GF-D8 (cell line): ENCODE data around the gene DENND11.

ENCODE experiments used
- DNase-seq: peaks from one replicate; lab custom pipeline; 2025; lab: John Stamatoyannopoulos, UW

The DENND11 gene

GRCh38 chr7:141702047-141702567, at the start of gene DENND11:
Gene DENND11, minus strand, starts transcription at chr7:141702166. Its CDS starts 13 bp downstream, at chr7:141702153.
- no peak for DNase-seq

- no peak for DNase-seq
These were observed 46.4 kb upstream of the DENND11 start for GRCh38 chr7:141748396-141748795.

- DNase-seq, result no peak
These were observed 42.2 kb upstream of the DENND11 start for GRCh38 chr7:141744131-141744530.

- no peak for DNase-seq
These were observed 40.3 kb upstream of the DENND11 start for GRCh38 chr7:141742229-141742628.

GRCh38 chr7:141739250-141739649, 37.3 kb upstream of the DENND11 start:
- DNase-seq, result no peak

- no peak for DNase-seq
These were observed 36.6 kb upstream of the DENND11 start for GRCh38 chr7:141738592-141739013.

GRCh38 chr7:141737836-141738591, 36.0 kb upstream of the DENND11 start, which contains the start of gene SSBP1:
Gene SSBP1, plus strand, starts transcription at chr7:141738358. Its CDS starts 809 bp downstream, at chr7:141739167.
- DNase-seq, result peak; percentile 98

- DNase-seq, result peak; percentile 28
These were observed 35.3 kb upstream of the DENND11 start for GRCh38 chr7:141737118-141737835.

GRCh38 chr7:141731476-141732149, 29.6 kb upstream of the DENND11 start:
- DNase-seq, result no peak

GRCh38 chr7:141729020-141729419, 27.1 kb upstream of the DENND11 start:
- no peak for DNase-seq

- no peak for DNase-seq
These were observed 20.6 kb upstream of the DENND11 start for GRCh38 chr7:141722529-141722928.

- DNase-seq, result no peak
These were observed 15.5 kb upstream of the DENND11 start for GRCh38 chr7:141717450-141717849.

GRCh38 chr7:141715794-141716689, 14.1 kb upstream of the DENND11 start:
- DNase-seq, result no peak

GRCh38 chr7:141715018-141715417, 13.1 kb upstream of the DENND11 start:
- no peak for DNase-seq

- no peak for DNase-seq
These were observed 12.6 kb upstream of the DENND11 start for GRCh38 chr7:141714571-141714970.

GRCh38 chr7:141713890-141714289, 11.9 kb upstream of the DENND11 start:
- no peak for DNase-seq

- DNase-seq, result no peak
These were observed 10.8 kb upstream of the DENND11 start for GRCh38 chr7:141712603-141713255.

GRCh38 chr7:141710301-141710700, 8.3 kb upstream of the DENND11 start:
- DNase-seq, result no peak

GRCh38 chr7:141709749-141710148, 7.8 kb upstream of the DENND11 start:
- DNase-seq, result no peak

- DNase-seq, result no peak
These were observed 7.4 kb upstream of the DENND11 start for GRCh38 chr7:141709318-141709717.

GRCh38 chr7:141708351-141708750, 6.4 kb upstream of the DENND11 start, which contains the start of gene WEE2:
Gene WEE2, plus strand, starts transcription at chr7:141708353. Its CDS starts 406 bp downstream, at chr7:141708759.
- no peak for DNase-seq
